K562 (cell line): Measurements from ENCODE around the gene PPEF2. TPM values are rescaled to one million over a fixed set of nuclear protein-coding genes. Genes with fewer than 3 reads are reported as not detected.

Experiments used
- ATAC-seq: fragments of 200-7000 bp; cut with Tn5 transposase; 3 replicates; pipeline ENCODE4 v1.9.1; 2020; ENCODE audit warnings: moderate library complexity
- BruUV-seq: library from RNA; stranded (reverse); fragments of 400-500 nt; replicated peaks from 2 replicates; lab custom pipeline; 2021; lab: Mats Ljungman, UMichigan
- CTCF ChIA-PET: fragments of 300-600 bp; formaldehyde crosslinking; extraction: SDS; loops from one replicate; lab custom pipeline; 2021; ENCODE audit warnings: low intra/inter-chr PET ratio; lab: Yijun Ruan, JAX
- POLR2A ChIA-PET: fragments of 300-600, 350-650 bp; sonication (Branson Sonifier 250); formaldehyde crosslinking; extraction: SDS; loops from one replicate; lab custom pipeline; 2021; ENCODE audit warnings: antibody characterized with exemption, inconsistent platforms; lab: Yijun Ruan, JAX
- DNase-seq, 4 experiments: peaks; one replicate each; pipeline versions ENCODE4 v3.0.0 to v3.0.0-alpha.2; 2011 to 2018; ENCODE audit warnings: low spot score in 3 of 4, mixed read lengths in 3 of 4; ENCODE audit errors: extremely low read depth in 1 of 4
- FAIRE-seq: peaks from 2 replicates; lab custom pipeline; 2011; peaks lifted over from hg19 to GRCh38; lab: Jason Lieb, UNC
- H2AFZ ChIP-seq: 2 replicates; pipeline ENCODE4 v1.6.0; 2011; ENCODE audit warnings: low read depth, low read length, control low read depth, inconsistent platforms
- H3K27ac ChIP-seq: fragments of 200-600 bp; 3 replicates; pipeline ENCODE4 v1.8.0; 2011; ENCODE audit warnings: low read depth, mild to moderate bottlenecking, control low read depth, inconsistent platforms, low read length, moderate library complexity, mixed read lengths; ENCODE audit errors: extremely low read depth
- H3K27me3 ChIP-seq, 2 experiments: fragments of 300-600 bp in 1 of 2; 2 replicates in 1 of 2; 3 replicates in 1 of 2; pipeline versions ENCODE4 v1.6.0 to v1.8.0; 2011; ENCODE audit warnings: inconsistent platforms in 2 of 2, low read length in 2 of 2, mild to moderate bottlenecking in 1 of 2, mixed read lengths in 1 of 2, moderate library complexity in 1 of 2; ENCODE audit not compliant: control insufficient read depth in 2 of 2, insufficient read depth in 2 of 2
- H3K36me3 ChIP-seq: fragments of 300-600 bp; 3 replicates; pipeline ENCODE4 v1.8.0; 2011; ENCODE audit warnings: mild to moderate bottlenecking, low read length, inconsistent platforms; ENCODE audit not compliant: control insufficient read depth, insufficient read depth
- H3K4me1 ChIP-seq, 2 experiments: fragments of 200-600 bp in 1 of 2; replicated peaks in 1 of 2; 2 replicates in 1 of 2; 3 replicates in 1 of 2; pipeline versions ENCODE4 v1.5.1 to v1.8.0; 2011; ENCODE audit warnings: inconsistent platforms in 2 of 2, low read length in 2 of 2, mild to moderate bottlenecking in 1 of 2, mixed read lengths in 1 of 2, moderate library complexity in 1 of 2; ENCODE audit not compliant: control insufficient read depth in 2 of 2, insufficient read depth in 2 of 2
- H3K4me2 ChIP-seq: 2 replicates; pipeline ENCODE4 v1.6.1; 2011; ENCODE audit warnings: low read length, control low read depth, inconsistent platforms, mixed read lengths; ENCODE audit not compliant: insufficient read depth
- H3K4me3 ChIP-seq: fragments of 200-600 bp; sonication (generic), shearing (Covaris generic); 2 replicates; pipeline ENCODE4 v1.5.1; 2016; ENCODE audit warnings: control low read depth, inconsistent platforms
- H3K79me2 ChIP-seq: fragments of 200-600 bp; 3 replicates; pipeline ENCODE4 v1.8.0; 2011; ENCODE audit warnings: low read length, inconsistent platforms; ENCODE audit not compliant: control insufficient read depth, insufficient read depth
- H3K9ac ChIP-seq, 2 experiments: 2 replicates each; pipeline versions ENCODE4 v1.6.0 to v1.6.1; 2011; ENCODE audit warnings: low read depth in 2 of 2, low read length in 2 of 2, control low read depth in 1 of 2, inconsistent platforms in 1 of 2, mild to moderate bottlenecking in 1 of 2, mixed read lengths in 1 of 2; ENCODE audit not compliant: insufficient read depth in 1 of 2
- H3K9me1 ChIP-seq: one replicate; pipeline ENCODE4 v1.6.0; 2011; ENCODE audit warnings: inconsistent platforms, mild to moderate bottlenecking, low read length, moderate library complexity; ENCODE audit not compliant: control insufficient read depth, insufficient read depth
- H3K9me3 ChIP-seq: replicated peaks from 2 replicates; pipeline ENCODE4 v1.5.1; 2011; ENCODE audit warnings: low read depth, low read length, inconsistent platforms; ENCODE audit not compliant: control insufficient read depth, insufficient read depth
- H4K20me1 ChIP-seq: replicated peaks from 2 replicates; pipeline ENCODE4 v1.6.1; 2011; ENCODE audit warnings: low read length, inconsistent platforms, mixed read lengths; ENCODE audit not compliant: control insufficient read depth, insufficient read depth
- CHCHD3 ChIP-seq: fragments of 250-450 bp; sonication (Bioruptor Pico); IDR thresholded peaks from 2 replicates; pipeline ENCODE4 v2.1.2; 2022; ENCODE audit warnings: mild to moderate bottlenecking
- CREM ChIP-seq: IDR thresholded peaks from 2 replicates; pipeline ENCODE4 v1.6.1; 2014; ENCODE audit warnings: antibody characterized with exemption, low read depth
- E2F3 ChIP-seq: fragments of 250-450 bp; sonication (Bioruptor Pico); IDR thresholded peaks from 2 replicates; pipeline ENCODE4 v1.4.0; 2020; ENCODE audit warnings: mild to moderate bottlenecking
- E2F6 ChIP-seq, 2 experiments: IDR thresholded peaks; 2 replicates each; pipeline ENCODE4 v1.6.1; 2011; ENCODE audit warnings: borderline replicate concordance in 1 of 2, control low read depth in 1 of 2, low read depth in 1 of 2, low read length in 1 of 2, mild to moderate bottlenecking in 1 of 2, mixed read lengths in 1 of 2, moderate library complexity in 1 of 2; ENCODE audit not compliant: insufficient read depth in 1 of 2, insufficient read length in 1 of 2, poor library complexity in 1 of 2, severe bottlenecking in 1 of 2; ENCODE audit errors: extremely low read depth in 1 of 2
- FOXJ2 ChIP-seq: fragments of 200-800 bp; sonication (Bioruptor generic); IDR thresholded peaks from 2 replicates; pipeline ENCODE4 v1.6.1; 2016; ENCODE audit warnings: missing genetic modification characterization, missing compliant biosample characterization
- FOXJ3 ChIP-seq: sonication (generic); formaldehyde crosslinking; IDR thresholded peaks from 2 replicates; pipeline ENCODE4 v1.4.0; 2020; ENCODE audit warnings: mild to moderate bottlenecking, missing genetic modification reagents
- MAX ChIP-seq: sonication (generic); formaldehyde crosslinking; IDR thresholded peaks from 2 replicates; pipeline ENCODE4 v1.9.0; 2022; ENCODE audit warnings: mild to moderate bottlenecking, missing genetic modification reagents
- NCOA2 ChIP-seq, 2 experiments: fragments of 450-650 bp; IDR thresholded peaks; 2 replicates each; pipeline ENCODE4 v1.6.1; 2018; ENCODE audit warnings: mild to moderate bottlenecking in 2 of 2, moderate library complexity in 1 of 2; ENCODE audit not compliant: partially characterized antibody in 2 of 2
- NFRKB ChIP-seq: fragments of 450-650 bp; IDR thresholded peaks from 2 replicates; pipeline ENCODE4 v1.6.1; 2016; ENCODE audit warnings: low read depth
- POLR2H ChIP-seq: IDR thresholded peaks from 2 replicates; pipeline ENCODE4 v1.6.1; 2016; ENCODE audit warnings: missing genetic modification characterization, low read depth, mild to moderate bottlenecking, control low read depth, missing compliant biosample characterization, moderate library complexity
- RBFOX2 ChIP-seq: fragments of 200-400 bp; formaldehyde crosslinking; IDR thresholded peaks from 2 replicates; pipeline ENCODE4 v1.6.1; 2017; ENCODE audit warnings: low read depth, mild to moderate bottlenecking, low read length, moderate library complexity
- TOE1 ChIP-seq, 2 experiments: fragments of 450-650 bp in 1 of 2; sonication (generic) in 1 of 2; formaldehyde crosslinking in 1 of 2; IDR thresholded peaks; 2 replicates each; pipeline versions ENCODE4 v1.7.1 to v1.8.0; 2016 to 2022; ENCODE audit warnings: borderline replicate concordance in 2 of 2, mild to moderate bottlenecking in 2 of 2, antibody characterized with exemption in 1 of 2, inconsistent platforms in 1 of 2, low read depth in 1 of 2, missing genetic modification reagents in 1 of 2, moderate library complexity in 1 of 2
- ZC3H4 ChIP-seq: sonication (generic); formaldehyde crosslinking; IDR thresholded peaks from 2 replicates; pipeline ENCODE4 v1.9.0; 2021; ENCODE audit warnings: missing genetic modification reagents, borderline replicate concordance
- ZC3H8 ChIP-seq: fragments of 450-650 bp; IDR thresholded peaks from 2 replicates; pipeline ENCODE4 v1.6.1; 2017
- ZNF280A ChIP-seq: fragments of 450-650 bp; IDR thresholded peaks from 2 replicates; pipeline ENCODE4 v1.6.1; 2018; ENCODE audit warnings: mild to moderate bottlenecking, low read depth; ENCODE audit not compliant: partially characterized antibody
- ZNF445 ChIP-seq: fragments of 250-450 bp; sonication (Bioruptor Pico); IDR thresholded peaks from 2 replicates; pipeline ENCODE4 v1.4.0; 2020; ENCODE audit warnings: low read depth, mild to moderate bottlenecking, moderate library complexity
- ZNF511 ChIP-seq: sonication (generic); formaldehyde crosslinking; IDR thresholded peaks from 2 replicates; pipeline ENCODE4 v1.8.0; 2022; ENCODE audit warnings: mild to moderate bottlenecking, missing genetic modification reagents
- ZNF57 ChIP-seq: fragments of 450-650 bp; formaldehyde crosslinking; IDR thresholded peaks from 2 replicates; pipeline ENCODE4 v1.4.0; 2020; ENCODE audit warnings: mild to moderate bottlenecking, moderate library complexity
- WGBS: fragments of 100-300 bp; shearing (Covaris generic); methylation state at CpG from one replicate; pipeline ENCODE4 v1.1.6; 2016; ENCODE audit warnings: low coverage, mixed read lengths; ENCODE audit not compliant: insufficient coverage; ENCODE audit errors: missing lambda C conversion rate; 5-methylcytosine and 5-hydroxymethylcytosine counted together
- in situ Hi-C: fragments of 300-500 bp; cut with MboI; formaldehyde crosslinking; loops from 4 replicates; pipeline ENCODE4 v1.15.0; 2018; ENCODE audit warnings: inconsistent platforms, mixed read lengths
- intact Hi-C: fragments of 100-400 bp; cut with micrococcal nuclease; formaldehyde crosslinking; loops from 2 replicates; pipeline ENCODE4 v1.14.2; 2022
- polyA plus RNA-seq, 8 experiments: library from polyadenylated mRNA; depleted of rRNA in 4 of 8; stranded (reverse) in 5 of 8; unstranded in 3 of 8; fragments of >200 nt; fragmentation: Nextera tagmentation in 2 of 8; fragmentation: Illumina TruSeq in 1 of 8; extraction: Ambion mirVana in 2 of 8; extraction: Trizol in 1 of 8; gene quantifications; 2 replicates each; pipeline versions ENCODE4 v1.2.1 to v1.2.3, GENCODE V29; 2011 to 2014; ENCODE audit warnings: inconsistent platforms in 1 of 8, missing spikeins in 1 of 8
- total RNA-seq, 7 experiments: library from RNA; depleted of rRNA in 6 of 7; stranded (reverse); fragments of >200 nt in 6 of 7; fragmentation: Illumina TruSeq in 2 of 7; extraction: Trizol in 2 of 7; gene quantifications; 2 replicates each; pipeline versions ENCODE4 v1.2.1 to v1.2.3, GENCODE V29; 2011 to 2021; ENCODE audit warnings: low replicate concordance in 1 of 7
- TF ChIP-seq, protein P1 (sequence below): conservative IDR thresholded peaks from 2 replicates; pipeline ENCODE4 v1.6.1; 2011; ENCODE audit warnings: low read depth, mild to moderate bottlenecking, low read length; ENCODE audit not compliant: control insufficient read depth

PPEF2 gene
- total and polyA plus RNA-seq, 9 of the 15 experiments (the other 6 are each of a cell fraction or from before 2014, with no cell fraction given) = not detected

GRCh38 chr4:75819121-75819520 lies 83.1 kb downstream of the PPEF2 start:
- Histone ChIP-seq H3K9me3 (no peaks in the 10 kb centered on the region), H3K4me3 (no peak overlapping the region), H4K20me1 (no peaks in the 10 kb centered on the region), H3K79me2 (no peaks in the 10 kb centered on the region), H2AFZ (no peak overlapping the region), H3K9me1 (no peaks in the 10 kb centered on the region), H3K9ac (no peak overlapping the region), H3K27ac (no peak overlapping the region), H3K27me3 (no peaks in the 10 kb centered on the region), H3K36me3 (peaks cover 13% of the 10 kb centered on the region; the same call in 1 of the 3 replicates), H3K4me2 (no peak overlapping the region), H3K4me1 (no peaks in the 10 kb centered on the region)
- BruUV-seq = no TSS peak
- in situ Hi-C loops = no loop called here
- ChIA-PET POLR2A (no interaction called here), CTCF (no interaction called here)
- ATAC-seq (no peak), DNase-seq (no peak), FAIRE-seq (no peak)
- WGBS = 45% methylated on average over 4 of the region's 4 CpGs
- intact Hi-C loops = no loop called here
- TF ChIP-seq ZC3H4 = no peak
- TF ChIP-seq ZC3H8 = no peak
- TF ChIP-seq ZNF280A = no peak
- TF ChIP-seq RBFOX2 = no peak
- TF ChIP-seq CREM = no peak
- TF ChIP-seq ZNF57 (CRISPR knock-in tag) = no peak
- TF ChIP-seq FOXJ3 (CRISPR knock-in tag) = no peak
- no peak for TF ChIP-seq NCOA2 (IDR thresholded peaks at IDR 0.05; ENCODE audit: partially characterized antibody in 2 of 2)
- no peak for TF ChIP-seq E2F6 (IDR thresholded peaks at IDR 0.05; ENCODE audit: borderline replicate concordance in 1 of 2, extremely low read depth in 1 of 2, insufficient read depth in 1 of 2, insufficient read length in 1 of 2, low read depth in 1 of 2, low read length in 1 of 2, poor library complexity in 1 of 2, severe bottlenecking in 1 of 2)
- TF ChIP-seq, protein P1, sequence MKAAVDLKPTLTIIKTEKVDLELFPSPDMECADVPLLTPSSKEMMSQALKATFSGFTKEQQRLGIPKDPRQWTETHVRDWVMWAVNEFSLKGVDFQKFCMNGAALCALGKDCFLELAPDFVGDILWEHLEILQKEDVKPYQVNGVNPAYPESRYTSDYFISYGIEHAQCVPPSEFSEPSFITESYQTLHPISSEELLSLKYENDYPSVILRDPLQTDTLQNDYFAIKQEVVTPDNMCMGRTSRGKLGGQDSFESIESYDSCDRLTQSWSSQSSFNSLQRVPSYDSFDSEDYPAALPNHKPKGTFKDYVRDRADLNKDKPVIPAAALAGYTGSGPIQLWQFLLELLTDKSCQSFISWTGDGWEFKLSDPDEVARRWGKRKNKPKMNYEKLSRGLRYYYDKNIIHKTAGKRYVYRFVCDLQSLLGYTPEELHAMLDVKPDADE = no peak
- no peak for TF ChIP-seq TOE1 (IDR thresholded peaks at IDR 0.05; ENCODE audit: borderline replicate concordance)
- no peak for TF ChIP-seq TOE1 (CRISPR knock-in tag; IDR thresholded peaks at IDR 0.05; ENCODE audit: borderline replicate concordance, low read depth)
- no peak for TF ChIP-seq MAX
- TF ChIP-seq NFRKB = no peak
- no peak for TF ChIP-seq ZNF511 (CRISPR knock-in tag)
- no peak for TF ChIP-seq FOXJ2 (tag)
- TF ChIP-seq POLR2H (tag) = no peak
- no peak for TF ChIP-seq E2F3 (CRISPR knock-in tag)
- no peak for TF ChIP-seq CHCHD3 (CRISPR knock-in tag)
- TF ChIP-seq ZNF445 (CRISPR knock-in tag) = no peak
